ENCODE data around the gene FAM228A. TPM values are rescaled to one million over a fixed set of nuclear protein-coding genes. Genes with fewer than 3 reads are reported as not detected.

Gene FAM228A
- total RNA-seq, 1 experiment from 2014 or later, result not detected

- Histone ChIP-seq H3K27ac (no peak overlapping the region), H3K4me1 (replicated peaks; ENCODE audit: insufficient read depth) (no peaks in the 10 kb centered on the region), H3K27me3 (ENCODE audit: insufficient read depth, low read depth) (no peaks in the 10 kb centered on the region), H3K9me2 (ENCODE audit: insufficient read depth) (no peaks in the 10 kb centered on the region), H3K79me2 (ENCODE audit: low read depth) (no peaks in the 10 kb centered on the region), H3K36me3 (ENCODE audit: low read depth) (no peaks in the 10 kb centered on the region), H2AFZ (no peak overlapping the region), H4K20me1 (ENCODE audit: insufficient read depth) (no peaks in the 10 kb centered on the region), H3K4me3 (no peak overlapping the region), H3K9me3 (ENCODE audit: insufficient read depth, low read depth) (no peaks in the 10 kb centered on the region), H3F3A (ENCODE audit: insufficient read depth, low read depth) (no peaks in the 10 kb centered on the region), H3K4me2 (no peak overlapping the region)
- intact Hi-C loops (cut with micrococcal nuclease; ENCODE audit: unreplicated experiment), result no loop called here
- CTCF ChIA-PET, result interaction anchor here (0.6 kb wide), 1 partner anchor 1159 kb away, joined by 3 read pairs; no protein-coding TSS in a partner anchor
- POLR2A ChIA-PET (ENCODE audit: unreplicated experiment), result no interaction called here
- no TSS peak for BruUV-seq (replicated peaks)
- TF ChIP-seq CTCF (conservative IDR thresholded peaks at IDR 0.05), result no peak
- TF ChIP-seq EZH2 (IDR thresholded peaks at IDR 0.05; ENCODE audit: low read depth), result no peak
- no peak for DNase-seq
Measured at GRCh38 chr2:24209389-24210105, 34.7 kb downstream of the FAM228A start.

DNA sequence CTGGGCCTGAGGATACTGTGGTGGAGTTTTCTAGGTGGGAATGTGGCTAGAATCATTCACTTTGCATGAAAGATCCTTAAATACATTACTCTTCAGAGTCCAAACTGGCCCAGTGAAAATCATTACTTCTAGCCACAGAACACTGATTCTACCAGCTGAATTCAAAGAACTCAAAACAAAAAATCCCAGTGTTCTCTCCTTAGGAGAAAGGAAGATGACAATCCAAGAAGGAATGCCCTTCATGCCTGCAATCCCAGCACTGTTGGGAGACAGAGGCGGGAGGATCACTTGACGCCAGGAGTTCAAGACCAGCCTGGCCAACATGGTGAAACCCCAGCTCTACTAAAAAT is 35.2 kb downstream of the FAM228A start:
- DNase-seq, result no peak
- no TSS peak for BruUV-seq (replicated peaks)
- TF ChIP-seq EZH2 (IDR thresholded peaks at IDR 0.05; ENCODE audit: low read depth), result no peak

DNA sequence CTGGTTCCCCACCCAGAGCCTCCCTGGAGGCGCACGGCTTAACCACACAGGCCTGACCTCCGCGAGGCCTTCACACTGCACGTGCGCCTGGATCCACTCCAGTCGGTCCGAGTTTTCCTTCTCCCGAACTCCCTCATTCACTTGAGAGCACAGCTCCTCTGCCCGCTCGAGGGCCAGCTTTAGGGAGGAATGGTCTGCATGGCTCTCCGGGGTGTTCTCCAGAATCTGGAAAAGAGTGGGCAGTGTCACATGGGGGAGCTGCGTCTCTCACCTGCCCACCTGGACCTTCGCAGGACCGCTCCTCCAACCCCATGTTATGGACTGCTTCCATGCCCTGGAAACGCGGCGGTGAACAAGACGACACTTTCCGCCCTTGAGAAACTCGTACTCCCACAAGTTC is 35.9 kb downstream of the FAM228A start:
- Histone ChIP-seq H2AFZ (no peak overlapping the region), H3F3A (ENCODE audit: insufficient read depth, low read depth) (no peaks in the 10 kb centered on the region), H4K20me1 (ENCODE audit: insufficient read depth) (no peaks in the 10 kb centered on the region), H3K79me2 (ENCODE audit: low read depth) (no peaks in the 10 kb centered on the region), H3K36me3 (ENCODE audit: low read depth) (no peaks in the 10 kb centered on the region), H3K27me3 (ENCODE audit: insufficient read depth, low read depth) (no peaks in the 10 kb centered on the region), H3K4me2 (no peak overlapping the region), H3K4me1 (replicated peaks; ENCODE audit: insufficient read depth) (no peaks in the 10 kb centered on the region), H3K27ac (no peak overlapping the region), H3K4me3 (no peak overlapping the region), H3K9me2 (ENCODE audit: insufficient read depth) (no peaks in the 10 kb centered on the region), H3K9me3 (ENCODE audit: insufficient read depth, low read depth) (no peaks in the 10 kb centered on the region)
- ChIA-PET POLR2A (ENCODE audit: unreplicated experiment) (interaction anchor here (0.6 kb wide), 1 partner anchor 581 kb away, joined by 5 read pairs; no protein-coding TSS in a partner anchor), CTCF (no interaction called here)
- DNase-seq, result no peak
- TF ChIP-seq CTCF (conservative IDR thresholded peaks at IDR 0.05), result no peak
- no peak for TF ChIP-seq EZH2 (IDR thresholded peaks at IDR 0.05; ENCODE audit: low read depth)
- intact Hi-C loops (cut with micrococcal nuclease; ENCODE audit: unreplicated experiment), result no loop called here
- BruUV-seq (replicated peaks), result no TSS peak

More for the DNA sequence above, 35.2 kb downstream of the FAM228A start:
- intact Hi-C loops (cut with micrococcal nuclease; ENCODE audit: unreplicated experiment), result no loop called here
- H2AFZ ChIP-seq, result no peak overlapping the region
- H3K4me1 ChIP-seq (replicated peaks; ENCODE audit: insufficient read depth), result no peaks in the 10 kb centered on the region
- H3K9me2 ChIP-seq (ENCODE audit: insufficient read depth), result no peaks in the 10 kb centered on the region
- H3K27ac ChIP-seq, result no peak overlapping the region
- no peaks in the 10 kb centered on the region for H3K36me3 ChIP-seq (ENCODE audit: low read depth)
- H3K4me3 ChIP-seq, result no peak overlapping the region
- no peak overlapping the region for H3K4me2 ChIP-seq
- CTCF ChIA-PET, result no interaction called here
- H3F3A ChIP-seq (ENCODE audit: insufficient read depth, low read depth), result no peaks in the 10 kb centered on the region
- no peaks in the 10 kb centered on the region for H3K79me2 ChIP-seq (ENCODE audit: low read depth)
- no peaks in the 10 kb centered on the region for H4K20me1 ChIP-seq (ENCODE audit: insufficient read depth)
- no peaks in the 10 kb centered on the region for H3K9me3 ChIP-seq (ENCODE audit: insufficient read depth, low read depth)
- no peaks in the 10 kb centered on the region for H3K27me3 ChIP-seq (ENCODE audit: insufficient read depth, low read depth)
- POLR2A ChIA-PET (ENCODE audit: unreplicated experiment), result interaction anchor here (0.6 kb wide), 1 partner anchor 582 kb away, joined by 5 read pairs; no protein-coding TSS in a partner anchor

DNA sequence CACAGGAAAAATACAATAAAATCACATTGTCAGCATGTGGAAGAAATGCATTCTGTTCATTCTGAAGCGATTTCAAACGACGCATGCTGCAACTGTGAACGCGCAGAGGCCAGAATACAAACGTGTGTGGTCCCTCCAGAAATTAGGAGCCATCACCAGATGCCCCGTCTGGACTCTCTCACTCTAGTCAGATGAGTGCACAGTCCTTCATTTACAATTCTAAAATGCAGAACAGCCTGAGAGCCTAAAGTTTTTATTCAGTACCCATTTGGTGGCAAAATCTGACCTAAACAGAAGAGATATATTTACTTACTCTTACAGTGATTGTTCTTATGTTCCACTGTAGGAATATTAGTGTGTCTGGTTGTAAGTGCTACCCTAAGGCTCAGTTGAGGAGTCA is 36.6 kb downstream of the FAM228A start:
- H3K4me2 ChIP-seq, result no peak overlapping the region
- H3F3A ChIP-seq (ENCODE audit: insufficient read depth, low read depth), result no peaks in the 10 kb centered on the region
- ChIA-PET POLR2A (ENCODE audit: unreplicated experiment) (no interaction called here), CTCF (no interaction called here)
- no peaks in the 10 kb centered on the region for H3K9me2 ChIP-seq (ENCODE audit: insufficient read depth)
- H3K36me3 ChIP-seq (ENCODE audit: low read depth), result no peaks in the 10 kb centered on the region
- H3K4me1 ChIP-seq (replicated peaks; ENCODE audit: insufficient read depth), result no peaks in the 10 kb centered on the region
- no peaks in the 10 kb centered on the region for H3K9me3 ChIP-seq (ENCODE audit: insufficient read depth, low read depth)
- intact Hi-C loops (cut with micrococcal nuclease; ENCODE audit: unreplicated experiment), result no loop called here
- DNase-seq, result no peak
- H3K79me2 ChIP-seq (ENCODE audit: low read depth), result no peaks in the 10 kb centered on the region
- no peak overlapping the region for H2AFZ ChIP-seq
- no peak overlapping the region for H3K27ac ChIP-seq
- no TSS peak for BruUV-seq (replicated peaks)
- TF ChIP-seq EZH2 (IDR thresholded peaks at IDR 0.05; ENCODE audit: low read depth) (no peak), CTCF (conservative IDR thresholded peaks at IDR 0.05) (no peak)
- no peaks in the 10 kb centered on the region for H3K27me3 ChIP-seq (ENCODE audit: insufficient read depth, low read depth)
- H3K4me3 ChIP-seq, result no peak overlapping the region
- no peaks in the 10 kb centered on the region for H4K20me1 ChIP-seq (ENCODE audit: insufficient read depth)

All from PC-9 (cell line).